Mucosa of stomach (tissue), 1 donor: ENCODE measurements around the gene ABCD1.
"Not testable (repeated sequence)": the region's sequence is repeated elsewhere in the genome, so short reads cannot be mapped to it uniquely, and the experiment has no call there.

Experiments
- H3K27me3 ChIP-seq: one replicate; pipeline ENCODE4 v1.7.0; 2013; ENCODE audit warnings: mild to moderate bottlenecking, low read length; ENCODE audit not compliant: control insufficient read depth, insufficient read depth
- H3K36me3 ChIP-seq: one replicate; pipeline ENCODE4 v1.7.0; 2013; ENCODE audit warnings: low read length; ENCODE audit not compliant: control insufficient read depth, insufficient read depth
- H3K4me1 ChIP-seq: one replicate; pipeline ENCODE4 v1.7.0; 2013; ENCODE audit warnings: mild to moderate bottlenecking, low read length; ENCODE audit not compliant: control insufficient read depth, insufficient read depth
- H3K4me3 ChIP-seq: one replicate; pipeline ENCODE4 v1.7.0; 2013; ENCODE audit warnings: low read length
- H3K9ac ChIP-seq: one replicate; pipeline ENCODE4 v1.7.0; 2013; ENCODE audit warnings: mild to moderate bottlenecking, low read length, moderate library complexity
- H3K9me3 ChIP-seq: one replicate; pipeline ENCODE4 v1.7.0; 2013; ENCODE audit warnings: mild to moderate bottlenecking, low read length, moderate library complexity; ENCODE audit not compliant: control insufficient read depth
- donor health status: Pancreatic carcinoma.

The ABCD1 gene

GRCh38 chrX:153734871-153735270, 10.2 kb downstream of the ABCD1 start:
- Histone ChIP-seq H3K4me1 (no peaks in the 10 kb centered on the region), H3K4me3 (no peak overlapping the region), H3K9me3 (no peaks in the 10 kb centered on the region), H3K36me3 (no peaks in the 10 kb centered on the region), H3K27me3 (no peaks in the 10 kb centered on the region), H3K9ac (no peak overlapping the region)

DNA sequence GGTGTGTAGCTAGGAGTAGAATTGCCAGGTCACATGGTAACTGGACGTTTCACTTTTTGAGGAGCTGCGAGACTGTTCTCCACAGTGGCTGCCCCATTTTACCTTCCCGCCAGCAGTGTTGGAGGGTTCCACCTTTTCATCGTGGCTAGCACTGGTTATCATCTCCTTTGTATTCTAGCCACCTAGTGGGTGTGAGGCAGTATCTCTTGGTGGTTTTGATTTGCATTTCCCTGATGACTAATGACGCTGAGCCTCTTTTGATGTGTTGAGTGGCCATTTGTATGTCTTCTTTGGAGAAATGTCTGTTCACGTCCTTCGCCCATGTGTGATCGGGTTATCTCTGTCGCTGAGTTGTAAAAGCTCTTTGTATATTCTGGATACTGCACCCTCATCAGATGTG, 10.6 kb downstream of the ABCD1 start:
- no peak overlapping the region for H3K9ac ChIP-seq
- H3K9me3 ChIP-seq = no peaks in the 10 kb centered on the region
- no peaks in the 10 kb centered on the region for H3K36me3 ChIP-seq
- no peaks in the 10 kb centered on the region for H3K4me1 ChIP-seq
- H3K4me3 ChIP-seq = no peak overlapping the region
- no peaks in the 10 kb centered on the region for H3K27me3 ChIP-seq

GRCh38 chrX:153736071-153736820, 11.6 kb downstream of the ABCD1 start:
- H3K36me3 ChIP-seq = no peaks in the 10 kb centered on the region
- no peak overlapping the region for H3K9ac ChIP-seq
- no peaks in the 10 kb centered on the region for H3K9me3 ChIP-seq
- H3K4me3 ChIP-seq = no peak overlapping the region
- H3K4me1 ChIP-seq = no peaks in the 10 kb centered on the region
- H3K27me3 ChIP-seq = no peaks in the 10 kb centered on the region

- Histone ChIP-seq H3K4me1 (no peaks in the 10 kb centered on the region), H3K27me3 (no peaks in the 10 kb centered on the region), H3K4me3 (no peak overlapping the region), H3K36me3 (no peaks in the 10 kb centered on the region), H3K9me3 (no peaks in the 10 kb centered on the region), H3K9ac (no peak overlapping the region)
These were observed 12.3 kb downstream of the ABCD1 start for GRCh38 chrX:153736871-153737441.

GRCh38 chrX:153738056-153738605, 13.5 kb downstream of the ABCD1 start:
- no peaks in the 10 kb centered on the region for H3K27me3 ChIP-seq
- no peaks in the 10 kb centered on the region for H3K9me3 ChIP-seq
- H3K9ac ChIP-seq = no peak overlapping the region
- H3K4me3 ChIP-seq = no peak overlapping the region
- H3K36me3 ChIP-seq = no peaks in the 10 kb centered on the region
- H3K4me1 ChIP-seq = no peaks in the 10 kb centered on the region

DNA sequence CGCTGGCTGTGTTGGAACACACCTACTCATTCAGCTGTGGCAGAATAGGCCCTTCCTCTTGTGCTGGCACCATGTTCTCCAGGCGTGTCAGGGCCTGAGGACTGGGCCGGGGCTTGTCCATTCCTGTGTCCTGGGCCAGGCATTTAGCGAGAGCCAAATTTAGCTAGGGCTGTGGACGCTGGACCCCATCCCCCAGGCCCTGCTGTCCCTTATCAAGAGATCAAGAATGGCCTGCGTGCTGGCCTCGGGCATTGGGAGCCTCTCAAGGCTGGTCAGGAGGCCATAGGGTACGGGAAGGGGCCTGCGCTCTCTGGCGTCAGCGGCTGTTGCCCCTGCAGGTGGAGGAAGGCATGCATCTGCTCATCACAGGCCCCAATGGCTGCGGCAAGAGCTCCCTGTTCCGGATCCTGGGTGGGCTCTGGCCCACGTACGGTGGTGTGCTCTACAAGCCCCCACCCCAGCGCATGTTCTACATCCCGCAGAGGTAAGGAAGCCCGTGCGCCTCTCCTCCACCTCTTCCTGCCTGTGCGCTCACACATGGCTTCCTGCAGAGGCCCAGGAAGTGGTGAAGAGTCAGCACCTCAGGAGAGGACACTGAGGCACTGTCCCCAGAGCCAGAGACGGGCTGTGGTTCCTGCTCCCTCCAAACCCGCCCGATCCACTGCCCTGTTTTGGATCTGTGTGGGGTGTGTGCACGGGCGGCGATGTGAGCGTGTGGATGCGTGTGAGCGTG, 15.3 kb downstream of the ABCD1 start:
- no peaks in the 10 kb centered on the region for H3K36me3 ChIP-seq
- H3K27me3 ChIP-seq = no peaks in the 10 kb centered on the region
- H3K9me3 ChIP-seq = no peaks in the 10 kb centered on the region
- H3K4me1 ChIP-seq = no peaks in the 10 kb centered on the region
- no peak overlapping the region for H3K4me3 ChIP-seq
- H3K9ac ChIP-seq = no peak overlapping the region

- H3K27me3 ChIP-seq = no peaks in the 10 kb centered on the region
- no peaks in the 10 kb centered on the region for H3K9me3 ChIP-seq
- no peak overlapping the region for H3K9ac ChIP-seq
- no peak overlapping the region for H3K4me3 ChIP-seq
- no peaks in the 10 kb centered on the region for H3K4me1 ChIP-seq
- no peaks in the 10 kb centered on the region for H3K36me3 ChIP-seq
These were observed 16.1 kb downstream of the ABCD1 start for GRCh38 chrX:153740631-153741222.

GRCh38 chrX:153741446-153741845, 16.8 kb downstream of the ABCD1 start:
- H3K4me3 ChIP-seq = no peak overlapping the region
- no peaks in the 10 kb centered on the region for H3K27me3 ChIP-seq
- no peaks in the 10 kb centered on the region for H3K36me3 ChIP-seq
- no peaks in the 10 kb centered on the region for H3K9me3 ChIP-seq
- no peaks in the 10 kb centered on the region for H3K4me1 ChIP-seq
- no peak overlapping the region for H3K9ac ChIP-seq

GRCh38 chrX:153742111-153742510, 17.5 kb downstream of the ABCD1 start:
- not testable (repeated sequence) for H3K9me3 ChIP-seq, H3K4me3 ChIP-seq, H3K36me3 ChIP-seq, H3K4me1 ChIP-seq, H3K27me3 ChIP-seq, H3K9ac ChIP-seq

DNA sequence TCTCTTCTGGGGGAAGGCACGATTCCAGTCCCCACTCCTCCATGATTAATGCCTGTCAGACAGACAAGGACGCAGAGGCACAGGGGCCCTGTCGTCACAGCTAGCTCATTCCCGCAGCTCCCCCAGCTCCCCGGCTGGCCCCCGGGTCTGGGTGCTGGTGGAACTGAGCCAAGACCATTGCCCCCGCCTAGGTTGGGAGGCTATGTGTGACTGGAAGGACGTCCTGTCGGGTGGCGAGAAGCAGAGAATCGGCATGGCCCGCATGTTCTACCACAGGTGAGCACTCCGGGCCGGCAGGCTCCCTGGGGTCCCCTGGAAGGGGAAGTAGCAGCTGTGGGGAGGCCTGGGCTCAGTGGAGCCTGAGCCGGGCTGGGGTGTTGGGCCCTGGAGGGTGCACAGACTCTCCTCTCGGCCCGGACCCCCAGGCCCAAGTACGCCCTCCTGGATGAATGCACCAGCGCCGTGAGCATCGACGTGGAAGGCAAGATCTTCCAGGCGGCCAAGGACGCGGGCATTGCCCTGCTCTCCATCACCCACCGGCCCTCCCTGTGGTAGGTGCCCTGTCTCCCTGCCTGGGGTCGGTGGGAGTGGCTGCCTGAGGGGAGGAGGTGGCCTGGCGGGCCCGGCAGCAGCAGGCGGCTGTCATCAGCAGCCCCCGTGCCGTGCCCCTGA, 18.3 kb downstream of the ABCD1 start:
- H3K4me3 ChIP-seq, H3K36me3 ChIP-seq, H3K4me1 ChIP-seq, H3K27me3 ChIP-seq, H3K9ac ChIP-seq, H3K9me3 ChIP-seq: not testable (repeated sequence)

- not testable (repeated sequence) for H3K4me3 ChIP-seq, H3K36me3 ChIP-seq, H3K27me3 ChIP-seq, H3K9ac ChIP-seq, H3K4me1 ChIP-seq, H3K9me3 ChIP-seq
These were observed 19.0 kb downstream of the ABCD1 start for GRCh38 chrX:153743468-153744209.
